ENCODE data around the gene TMEM30B.

The TMEM30B gene

GRCh38 chr14:61298824-61299223 is 17.7 kb upstream of the TMEM30B start:
- no peak for DNase-seq (ENCODE audit: low read depth, low spot score)

GRCh38 chr14:61297581-61297980 is 16.4 kb upstream of the TMEM30B start:
- no peak for DNase-seq (ENCODE audit: low read depth, low spot score)

GRCh38 chr14:61296719-61297502 is 15.8 kb upstream of the TMEM30B start:
- DNase-seq (ENCODE audit: low read depth, low spot score) = peak; percentile 57

GRCh38 chr14:61296151-61296550 is 15.0 kb upstream of the TMEM30B start:
- no peak for DNase-seq (ENCODE audit: low read depth, low spot score)

- DNase-seq (ENCODE audit: low read depth, low spot score) = no peak
Observed at GRCh38 chr14:61290701-61291100, 9.6 kb upstream of the TMEM30B start.

GRCh38 chr14:61288720-61289119 is 7.6 kb upstream of the TMEM30B start:
- no peak for DNase-seq (ENCODE audit: low read depth, low spot score)

- DNase-seq (ENCODE audit: low read depth, low spot score) = no peak
Observed at GRCh38 chr14:61288228-61288627, 7.1 kb upstream of the TMEM30B start.

GRCh38 chr14:61287196-61287595 is 6.1 kb upstream of the TMEM30B start:
- DNase-seq (ENCODE audit: low read depth, low spot score) = no peak

GRCh38 chr14:61285364-61285763 is 4.2 kb upstream of the TMEM30B start:
- no peak for DNase-seq (ENCODE audit: low read depth, low spot score)

- DNase-seq (ENCODE audit: low read depth, low spot score) = no peak
Observed at GRCh38 chr14:61284001-61284400, 2.9 kb upstream of the TMEM30B start.

- no peak for DNase-seq (ENCODE audit: low read depth, low spot score)
Observed at GRCh38 chr14:61282746-61283145, 1.6 kb upstream of the TMEM30B start.

- DNase-seq (ENCODE audit: low read depth, low spot score) = no peak
Observed at GRCh38 chr14:61281948-61282275, 774 bp upstream of the TMEM30B start.

- peak; percentile 66 for DNase-seq (ENCODE audit: low read depth, low spot score)
Observed at GRCh38 chr14:61280526-61281185, 482 bp downstream of the TMEM30B start.

- peak; percentile 15 for DNase-seq (ENCODE audit: low read depth, low spot score)
Observed at GRCh38 chr14:61280092-61280525, 1.0 kb downstream of the TMEM30B start.

GRCh38 chr14:61279082-61279481 is 2.1 kb downstream of the TMEM30B start:
- DNase-seq (ENCODE audit: low read depth, low spot score) = no peak

GRCh38 chr14:61277784-61278183 is 3.4 kb downstream of the TMEM30B start:
- no peak for DNase-seq (ENCODE audit: low read depth, low spot score)

- DNase-seq (ENCODE audit: low read depth, low spot score) = no peak
Observed at GRCh38 chr14:61277232-61277631, 3.9 kb downstream of the TMEM30B start.

- no peak for DNase-seq (ENCODE audit: low read depth, low spot score)
Observed at GRCh38 chr14:61271552-61271951, 9.6 kb downstream of the TMEM30B start.

GRCh38 chr14:61270714-61271113 is 10.4 kb downstream of the TMEM30B start:
- DNase-seq (ENCODE audit: low read depth, low spot score) = no peak

GRCh38 chr14:61269321-61270083 is 11.6 kb downstream of the TMEM30B start:
- DNase-seq (ENCODE audit: low read depth, low spot score) = peak; percentile 84

- DNase-seq (ENCODE audit: low read depth, low spot score) = no peak
Observed at GRCh38 chr14:61268812-61269211, 12.3 kb downstream of the TMEM30B start.

- no peak for DNase-seq (ENCODE audit: low read depth, low spot score)
Observed at GRCh38 chr14:61266891-61267740, 14.0 kb downstream of the TMEM30B start.
